ENCODE results near the gene TMEM209.

Gene TMEM209

DNA sequence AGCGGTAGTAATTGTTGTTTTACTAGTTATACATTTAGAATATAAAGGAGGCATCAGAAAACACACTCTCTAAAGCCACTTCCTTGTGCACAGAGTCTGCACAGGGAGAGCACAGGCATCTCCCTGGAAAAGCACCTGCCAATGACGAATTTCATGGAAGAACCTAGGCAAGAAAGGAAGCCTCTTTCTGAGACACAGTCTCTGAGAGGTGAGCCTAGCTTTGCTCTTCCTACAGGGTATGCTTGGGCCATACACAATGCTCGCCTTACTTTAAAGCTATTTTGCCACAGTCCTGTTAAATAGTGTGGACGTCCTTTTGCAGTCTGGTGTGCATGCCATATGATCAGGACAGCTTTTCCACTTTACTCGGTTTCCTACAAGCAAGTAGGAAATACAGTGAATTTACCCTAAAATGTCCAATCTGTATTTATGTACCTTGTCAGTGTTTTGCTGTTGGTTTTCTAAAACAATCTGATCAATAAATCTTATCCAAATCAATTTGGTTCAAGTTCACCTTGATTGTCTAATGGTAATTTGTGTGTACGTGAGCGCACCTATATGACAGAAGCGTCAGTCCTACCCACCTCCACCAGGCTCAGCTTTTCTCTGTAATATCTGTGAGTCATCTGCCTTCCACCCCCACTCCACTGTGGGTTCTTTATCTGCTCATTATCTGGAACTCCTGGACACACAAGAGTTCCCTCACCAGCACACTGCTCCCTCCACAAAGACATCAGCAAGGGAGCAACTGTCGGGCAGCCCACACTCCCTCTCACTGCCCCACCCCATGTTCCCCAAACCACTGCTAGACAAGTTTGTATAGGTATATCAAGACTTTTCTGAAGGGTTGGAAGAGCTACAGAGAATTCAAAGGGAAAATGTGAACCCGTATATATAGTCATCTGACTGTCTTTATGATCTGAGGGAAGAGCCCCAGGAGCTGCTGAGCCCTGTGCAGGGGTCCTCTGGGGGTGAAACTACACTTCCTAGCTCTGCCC, 69.7 kb downstream of the TMEM209 start:
- no peak overlapping the region for H3K4me3 ChIP-seq (ENCODE audit: low read depth, low read length)
- DNase-seq (ENCODE audit: low read depth) = no peak
- TF ChIP-seq, protein P1, sequence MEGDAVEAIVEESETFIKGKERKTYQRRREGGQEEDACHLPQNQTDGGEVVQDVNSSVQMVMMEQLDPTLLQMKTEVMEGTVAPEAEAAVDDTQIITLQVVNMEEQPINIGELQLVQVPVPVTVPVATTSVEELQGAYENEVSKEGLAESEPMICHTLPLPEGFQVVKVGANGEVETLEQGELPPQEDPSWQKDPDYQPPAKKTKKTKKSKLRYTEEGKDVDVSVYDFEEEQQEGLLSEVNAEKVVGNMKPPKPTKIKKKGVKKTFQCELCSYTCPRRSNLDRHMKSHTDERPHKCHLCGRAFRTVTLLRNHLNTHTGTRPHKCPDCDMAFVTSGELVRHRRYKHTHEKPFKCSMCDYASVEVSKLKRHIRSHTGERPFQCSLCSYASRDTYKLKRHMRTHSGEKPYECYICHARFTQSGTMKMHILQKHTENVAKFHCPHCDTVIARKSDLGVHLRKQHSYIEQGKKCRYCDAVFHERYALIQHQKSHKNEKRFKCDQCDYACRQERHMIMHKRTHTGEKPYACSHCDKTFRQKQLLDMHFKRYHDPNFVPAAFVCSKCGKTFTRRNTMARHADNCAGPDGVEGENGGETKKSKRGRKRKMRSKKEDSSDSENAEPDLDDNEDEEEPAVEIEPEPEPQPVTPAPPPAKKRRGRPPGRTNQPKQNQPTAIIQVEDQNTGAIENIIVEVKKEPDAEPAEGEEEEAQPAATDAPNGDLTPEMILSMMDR (IDR thresholded peaks at IDR 0.05; ENCODE audit: insufficient read depth, low read depth, low read length, missing control alignments) = no peak

DNA sequence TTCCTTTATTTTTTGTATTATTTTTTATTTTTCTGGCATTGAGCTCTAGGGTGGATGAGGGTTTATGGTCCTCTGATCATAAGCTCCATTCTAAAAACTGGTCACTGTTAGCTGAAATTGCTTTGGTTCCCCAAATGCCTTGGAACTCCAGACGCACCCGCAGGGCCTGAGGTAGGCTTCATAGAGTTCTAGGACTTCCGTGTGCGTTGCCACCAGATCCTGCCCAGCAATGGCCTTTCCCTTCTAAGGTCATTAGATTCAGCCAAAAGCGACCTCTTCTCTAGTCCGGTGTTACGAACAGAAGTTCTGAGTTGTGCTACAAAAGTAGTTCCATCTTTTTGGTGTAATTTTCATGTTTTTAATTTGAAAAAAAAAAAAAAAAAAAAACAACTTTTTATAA, 70.5 kb downstream of the TMEM209 start:
- TF ChIP-seq, protein P1 (IDR thresholded peaks at IDR 0.05; ENCODE audit: insufficient read depth, low read depth, low read length, missing control alignments) = no peak
- H3K4me3 ChIP-seq (ENCODE audit: low read depth, low read length) = no peak overlapping the region
- no peak for DNase-seq (ENCODE audit: low read depth)

DNA sequence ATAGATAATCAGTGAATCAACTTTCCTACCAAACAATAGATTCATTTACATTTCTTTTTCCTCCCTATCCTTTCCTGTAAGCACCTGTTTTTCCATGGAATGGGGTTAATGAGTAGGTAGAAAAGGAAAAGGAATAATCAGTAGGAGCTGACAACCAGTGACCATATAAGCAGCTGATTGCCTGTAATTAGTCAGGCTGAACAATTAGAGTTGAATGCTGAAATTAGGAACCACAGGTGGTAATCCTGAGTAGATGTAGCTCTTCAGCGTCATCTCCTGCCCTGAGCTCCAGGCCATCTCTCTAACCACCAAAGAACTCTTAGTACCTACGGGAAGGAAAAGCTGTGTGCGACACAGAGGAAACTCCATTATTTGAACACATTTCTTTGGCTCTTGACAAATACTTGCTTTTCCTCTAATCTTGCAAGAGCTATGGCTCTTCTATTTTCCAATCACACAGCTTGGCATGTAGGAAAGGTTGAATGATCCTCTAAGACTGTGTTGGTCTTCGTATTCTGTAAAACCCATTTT, 71.0 kb downstream of the TMEM209 start:
- no peak for DNase-seq (ENCODE audit: low read depth)
- TF ChIP-seq, protein P1 (IDR thresholded peaks at IDR 0.05; ENCODE audit: insufficient read depth, low read depth, low read length, missing control alignments) = no peak
- no peak overlapping the region for H3K4me3 ChIP-seq (ENCODE audit: low read depth, low read length)

DNA sequence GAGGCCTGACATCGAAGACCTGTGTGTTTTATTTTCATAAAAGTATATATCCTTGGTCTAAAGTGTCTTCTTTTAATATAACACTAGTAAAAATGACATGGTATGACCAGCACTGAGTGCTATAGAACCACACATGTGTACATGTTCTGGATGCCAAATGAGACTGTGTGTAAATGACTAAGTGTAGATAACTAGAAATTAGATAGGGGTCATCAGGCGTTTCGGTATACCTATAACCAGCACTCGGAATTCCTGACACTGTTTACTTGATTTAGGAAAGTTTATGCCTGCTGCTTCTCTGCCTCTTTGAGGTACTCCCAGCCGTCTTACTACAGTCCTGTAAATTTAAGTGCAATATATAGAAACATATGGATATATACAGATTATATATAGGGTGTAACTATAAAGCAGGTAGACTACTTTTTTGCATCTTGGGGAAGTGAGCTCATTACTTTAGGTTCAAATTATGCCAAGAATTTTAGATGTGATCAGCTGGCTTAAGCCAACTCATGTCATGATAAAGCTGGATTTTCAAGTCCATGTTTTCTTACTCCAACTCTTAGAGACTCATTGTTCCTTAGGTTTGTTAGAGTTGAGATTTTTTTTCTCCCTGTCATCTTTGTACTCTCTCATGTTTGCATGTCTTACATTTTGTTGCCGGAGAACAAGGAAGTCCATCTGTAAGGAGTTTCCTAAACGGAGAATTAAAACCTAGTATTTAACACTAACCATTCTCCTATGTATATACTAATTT, 72.0 kb downstream of the TMEM209 start:
- DNase-seq (ENCODE audit: low read depth) = no peak
- TF ChIP-seq, protein P1 (IDR thresholded peaks at IDR 0.05; ENCODE audit: insufficient read depth, low read depth, low read length, missing control alignments) = no peak
- H3K4me3 ChIP-seq (ENCODE audit: low read depth, low read length) = no peak overlapping the region

DNA sequence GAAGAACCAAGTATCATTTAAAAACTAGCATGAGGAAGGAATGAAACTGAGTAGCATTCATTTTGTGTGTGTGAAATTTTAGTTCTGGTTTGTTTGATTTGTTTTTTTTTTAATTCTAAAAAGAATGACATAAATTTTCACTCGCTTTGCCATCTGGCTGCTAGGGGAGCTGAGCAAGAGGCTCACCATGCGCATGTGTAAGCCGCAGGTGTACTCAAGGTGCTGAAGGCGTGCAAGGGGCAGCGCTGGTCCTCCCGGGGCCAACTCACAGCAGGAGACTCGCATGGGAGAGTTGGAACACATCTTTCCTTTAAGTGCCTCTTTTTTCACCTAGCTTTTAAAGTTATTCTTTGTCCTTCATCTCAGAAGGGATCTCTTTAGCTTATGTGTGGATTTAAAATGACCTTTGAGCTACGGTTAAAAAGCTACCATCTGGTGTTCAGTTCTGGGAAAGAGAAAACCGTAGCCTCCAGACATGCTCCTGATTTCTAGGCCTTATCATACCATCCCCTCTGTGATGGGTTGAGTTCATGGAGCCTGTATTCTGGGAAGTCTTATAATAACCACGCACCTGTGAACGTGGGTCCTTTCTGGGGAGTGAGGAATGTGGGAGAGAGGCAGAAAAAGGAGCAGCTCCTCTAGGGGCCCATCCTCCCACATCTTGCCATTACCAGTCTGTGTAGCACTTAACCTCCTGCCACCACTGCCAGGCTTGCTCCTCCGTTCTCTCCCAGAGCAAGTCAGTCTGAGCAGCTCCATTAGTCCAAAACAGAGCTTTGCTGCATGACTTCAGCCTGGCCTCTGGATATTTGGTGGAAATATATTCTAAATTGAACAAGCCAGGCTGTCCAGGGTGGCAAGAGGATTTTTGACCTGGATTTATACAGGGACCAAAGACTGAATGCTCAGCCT, 73.0 kb downstream of the TMEM209 start:
- H3K4me3 ChIP-seq (ENCODE audit: low read depth, low read length) = no peak overlapping the region
- TF ChIP-seq, protein P1 (IDR thresholded peaks at IDR 0.05; ENCODE audit: insufficient read depth, low read depth, low read length, missing control alignments) = no peak
- no peak for DNase-seq (ENCODE audit: low read depth)
